Head of caudate nucleus (tissue), 42 donors: Measurements from ENCODE around the gene UHRF1.
"Not testable (repeated sequence)": the region's sequence is repeated elsewhere in the genome, so short reads cannot be mapped to it uniquely, and the experiment has no call there.

Source experiments
- DNase-seq, 42 donors: peaks; one replicate each; pipeline versions ENCODE4 v3.0.0 to v3.0.0-alpha.2; 2020 to 2021; ENCODE audit warnings: mixed read lengths in 7 of 42
- intact Hi-C: fragments of 100-400 bp; cut with DNase I; formaldehyde crosslinking; loops from one replicate; pipeline ENCODE4 v1.15.0; 2022

UHRF1 gene

GRCh38 chr19:4891066-4891465 lies 18.2 kb upstream of the UHRF1 start:
- intact Hi-C loops: no loop called here
- DNase-seq: no peak

GRCh38 chr19:4892962-4893361 lies 16.3 kb upstream of the UHRF1 start:
- intact Hi-C loops, DNase-seq: not testable (repeated sequence)

- intact Hi-C loops: no loop called here
- DNase-seq: no peak
Observed at GRCh38 chr19:4896372-4896771, 12.9 kb upstream of the UHRF1 start.

DNA sequence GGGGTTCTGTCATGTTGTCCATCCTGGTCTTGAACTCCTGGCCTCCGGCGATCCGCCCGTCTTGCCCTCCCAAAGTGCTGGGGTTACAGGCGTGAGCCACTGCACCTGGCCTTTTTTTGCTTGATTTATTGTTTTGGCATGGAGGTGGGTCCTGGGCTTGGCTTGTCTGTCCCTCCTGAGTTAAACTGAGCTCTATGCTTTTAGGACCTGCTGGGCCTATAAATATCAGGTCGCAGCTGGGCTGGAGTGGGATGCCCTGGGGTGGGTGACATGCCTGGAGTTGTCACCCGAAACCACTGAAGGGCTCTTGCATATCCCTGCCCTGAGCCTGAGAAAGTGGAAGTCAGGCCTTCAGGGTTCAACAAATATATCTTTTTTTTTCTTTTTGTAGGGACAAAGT lies 12.2 kb upstream of the UHRF1 start:
- no peak for DNase-seq
- intact Hi-C loops: no loop called here

GRCh38 chr19:4900879-4901278 lies 8.4 kb upstream of the UHRF1 start:
- intact Hi-C loops, DNase-seq: not testable (repeated sequence)

GRCh38 chr19:4902796-4903195 lies 6.5 kb upstream of the UHRF1 start, which contains the start of gene ARRDC5:
Gene ARRDC5, minus strand, starts transcription at chr19:4902896. Its CDS starts 71 bp downstream, at chr19:4902825.
- intact Hi-C loops: no loop called here
- no peak for DNase-seq

- intact Hi-C loops: no loop called here
- no peak for DNase-seq
Observed at GRCh38 chr19:4904481-4904880, 4.8 kb upstream of the UHRF1 start.

DNA sequence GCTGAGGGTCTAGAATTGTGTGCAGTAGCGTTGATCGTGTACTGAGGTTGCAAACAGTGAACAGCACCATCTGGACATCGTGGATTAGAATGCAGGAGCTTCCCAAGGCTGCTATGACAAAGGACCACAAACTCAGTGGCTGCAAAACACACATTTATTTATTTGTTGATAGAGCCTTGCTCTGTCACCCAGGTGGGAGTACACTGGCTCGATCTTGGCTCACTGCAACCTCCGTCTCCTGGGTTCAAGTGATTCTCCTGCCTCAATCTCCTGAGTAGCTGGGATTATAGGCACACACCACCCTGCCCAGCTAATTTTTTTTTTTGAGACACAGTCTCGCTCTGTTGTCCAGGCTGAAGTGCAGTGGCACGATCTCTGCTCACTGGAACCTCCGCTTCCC lies 2.3 kb upstream of the UHRF1 start:
- DNase-seq: no peak
- intact Hi-C loops: no loop called here

GRCh38 chr19:4908360-4908759 lies 941 bp upstream of the UHRF1 start:
- DNase-seq: no peak
- intact Hi-C loops: no loop called here

GRCh38 chr19:4908781-4909155 lies 533 bp upstream of the UHRF1 start:
- DNase-seq: no peak
- intact Hi-C loops: no loop called here

DNA sequence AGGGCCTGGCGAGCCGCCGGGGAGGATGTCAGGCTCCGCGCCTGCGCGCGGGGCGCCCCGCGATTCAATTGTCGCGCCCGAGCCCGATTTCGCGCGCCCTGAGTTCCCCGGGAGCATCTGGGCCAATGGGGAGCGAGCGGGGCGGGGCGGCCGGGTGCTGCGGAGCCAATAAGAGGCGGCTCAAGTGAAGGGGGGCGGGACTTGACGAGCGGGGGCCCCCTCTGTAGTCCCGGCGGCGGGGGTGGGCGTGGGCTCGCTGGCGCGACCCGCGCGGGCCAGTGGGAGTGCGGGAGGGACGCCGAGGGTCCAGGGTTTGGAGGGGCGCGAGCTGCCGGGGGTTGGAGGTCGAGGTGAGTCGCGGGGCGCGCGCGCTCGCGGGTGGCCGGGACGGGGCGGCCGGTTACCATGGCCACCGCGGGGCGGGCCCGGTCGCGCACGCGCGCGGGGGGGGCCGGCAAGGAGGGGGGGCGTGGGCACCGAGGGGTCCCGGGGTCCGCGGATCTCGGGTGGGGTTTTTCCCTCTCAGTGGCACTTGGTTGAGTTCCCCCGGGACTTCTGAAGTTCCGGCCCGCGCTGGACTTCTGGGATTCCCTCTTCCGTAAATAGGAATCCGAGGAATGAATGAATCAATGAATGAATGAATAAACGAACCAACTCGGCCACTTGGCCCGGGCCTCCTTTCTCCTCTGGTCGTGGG lies 744 bp downstream of the UHRF1 start:
- intact Hi-C loops: loop anchor here (5.0 kb wide), 2 partner anchors 33 to 93 kb away; no protein-coding TSS in a partner anchor
- peak; percentile 88 to 98 (median 95) for DNase-seq

- DNase-seq: peak in 27 of 42 donors; percentile 7 to 71 (median 32)
Observed at GRCh38 chr19:4910594-4911281, 1.4 kb downstream of the UHRF1 start.

DNA sequence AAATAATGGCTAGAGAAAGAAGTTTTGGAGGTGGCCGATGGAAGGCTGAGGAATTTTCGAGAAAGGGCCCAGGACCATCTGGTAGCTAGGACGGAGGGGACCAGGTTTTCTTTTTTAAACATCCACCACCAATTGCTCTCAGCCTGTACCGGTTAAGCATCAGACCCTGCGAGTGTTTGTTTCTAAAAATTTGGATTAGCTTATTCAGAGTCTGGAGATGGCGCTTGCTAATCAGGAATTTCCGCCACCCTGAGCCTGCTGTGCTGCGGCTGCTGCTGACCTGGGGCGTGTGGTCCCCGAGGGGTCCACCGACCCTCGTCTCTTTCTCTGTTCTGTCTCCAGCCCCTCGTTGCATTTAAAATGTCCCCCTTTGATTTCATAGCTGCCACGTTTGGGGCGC lies 2.0 kb downstream of the UHRF1 start:
- intact Hi-C loops: loop anchor here (5.0 kb wide), 2 partner anchors 34 to 94 kb away; no protein-coding TSS in a partner anchor
- DNase-seq: peak in 1 of 42 donors; percentile 49

More at GRCh38 chr19:4910594-4911281, 1.4 kb downstream of the UHRF1 start:
- intact Hi-C loops: loop anchor here (5.0 kb wide), 2 partner anchors 33 to 93 kb away; no protein-coding TSS in a partner anchor

DNA sequence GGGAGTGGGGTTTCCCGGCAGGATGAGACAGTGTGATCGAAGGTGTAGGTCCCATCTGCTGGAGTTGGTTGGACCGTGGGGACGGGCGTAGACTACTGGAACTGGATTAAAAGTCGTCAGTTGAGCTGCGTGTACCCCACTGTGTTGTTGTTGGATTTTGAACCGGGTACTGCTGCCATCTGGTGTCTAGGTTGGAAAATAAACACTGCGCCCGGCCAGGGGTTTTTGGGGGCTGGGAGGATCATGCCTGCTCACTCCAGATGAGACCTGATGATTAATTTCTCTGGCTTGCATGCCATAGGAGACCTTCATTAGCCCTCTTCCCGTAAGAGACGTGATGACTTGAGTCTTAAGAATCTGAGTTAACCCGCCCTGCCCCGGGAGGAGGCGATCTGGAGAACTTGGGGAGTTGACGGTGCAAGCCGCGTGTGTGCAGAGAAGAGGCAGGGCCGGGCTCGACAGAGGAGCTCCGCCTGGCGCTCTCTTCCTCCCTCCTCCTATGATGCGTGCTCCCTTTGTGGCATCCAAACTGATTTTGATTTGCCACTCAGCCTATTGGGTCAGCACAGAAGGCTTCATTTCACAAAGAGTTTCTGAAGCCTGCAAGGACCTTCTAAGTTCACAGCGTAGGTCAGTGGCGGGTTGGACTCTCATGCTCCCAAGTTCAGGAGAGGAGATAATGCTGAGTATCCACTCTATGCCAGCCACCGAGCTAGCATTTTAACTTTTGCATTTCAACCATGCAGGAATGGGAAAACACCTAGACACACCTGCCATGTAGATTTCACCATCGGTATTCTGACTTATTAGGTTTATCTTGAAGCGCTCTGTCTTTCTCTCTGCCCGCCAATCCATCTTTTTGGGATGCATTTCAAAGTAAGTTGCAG lies 2.7 kb downstream of the UHRF1 start:
- peak; percentile 51 to 90 (median 74) for DNase-seq
- intact Hi-C loops: loop anchor here (5.0 kb wide), 2 partner anchors 35 to 95 kb away; no protein-coding TSS in a partner anchor

GRCh38 chr19:4913996-4914735 lies 4.9 kb downstream of the UHRF1 start:
- DNase-seq: no peak
- intact Hi-C loops: loop anchor here (5.0 kb wide), 2 partner anchors 37 to 97 kb away; no protein-coding TSS in a partner anchor

DNA sequence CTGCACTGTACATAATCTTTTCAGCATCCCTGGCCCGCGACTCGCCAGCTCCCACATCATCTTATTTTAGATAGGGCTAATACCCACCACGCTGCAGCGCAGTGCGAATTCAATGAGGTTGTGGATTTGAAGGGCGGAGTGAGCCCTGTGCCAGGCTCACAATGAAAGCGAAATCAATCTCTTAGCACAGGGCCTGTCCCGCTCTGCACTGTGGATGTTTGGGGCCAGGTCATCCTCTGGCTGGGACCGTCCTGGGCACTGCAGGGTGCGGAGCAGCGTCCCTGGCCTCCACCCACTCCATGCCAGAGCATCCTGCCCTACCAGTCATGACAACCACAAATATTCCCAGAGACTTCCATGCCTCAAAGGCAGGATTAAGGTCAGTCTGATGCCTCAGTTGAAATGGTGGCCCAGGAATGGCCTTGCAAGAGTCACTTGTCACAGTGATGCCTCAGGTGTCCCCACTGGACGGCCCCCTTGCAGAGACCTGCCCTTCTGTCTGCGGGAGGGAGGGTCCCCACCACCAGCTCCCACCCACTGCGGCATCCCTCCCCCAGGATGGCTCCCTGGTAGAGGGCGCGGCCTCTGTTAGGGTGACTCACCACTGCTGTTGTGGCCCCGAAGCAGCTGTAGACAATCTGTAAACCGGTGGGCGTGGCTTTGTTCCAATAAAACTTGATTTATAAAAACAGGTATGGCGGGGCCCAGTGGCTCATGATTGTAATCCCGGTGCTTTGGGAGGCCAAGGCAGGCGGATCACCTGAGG lies 5.6 kb downstream of the UHRF1 start:
- intact Hi-C loops: loop anchor here (5.0 kb wide), 2 partner anchors 38 to 98 kb away; no protein-coding TSS in a partner anchor

DNA sequence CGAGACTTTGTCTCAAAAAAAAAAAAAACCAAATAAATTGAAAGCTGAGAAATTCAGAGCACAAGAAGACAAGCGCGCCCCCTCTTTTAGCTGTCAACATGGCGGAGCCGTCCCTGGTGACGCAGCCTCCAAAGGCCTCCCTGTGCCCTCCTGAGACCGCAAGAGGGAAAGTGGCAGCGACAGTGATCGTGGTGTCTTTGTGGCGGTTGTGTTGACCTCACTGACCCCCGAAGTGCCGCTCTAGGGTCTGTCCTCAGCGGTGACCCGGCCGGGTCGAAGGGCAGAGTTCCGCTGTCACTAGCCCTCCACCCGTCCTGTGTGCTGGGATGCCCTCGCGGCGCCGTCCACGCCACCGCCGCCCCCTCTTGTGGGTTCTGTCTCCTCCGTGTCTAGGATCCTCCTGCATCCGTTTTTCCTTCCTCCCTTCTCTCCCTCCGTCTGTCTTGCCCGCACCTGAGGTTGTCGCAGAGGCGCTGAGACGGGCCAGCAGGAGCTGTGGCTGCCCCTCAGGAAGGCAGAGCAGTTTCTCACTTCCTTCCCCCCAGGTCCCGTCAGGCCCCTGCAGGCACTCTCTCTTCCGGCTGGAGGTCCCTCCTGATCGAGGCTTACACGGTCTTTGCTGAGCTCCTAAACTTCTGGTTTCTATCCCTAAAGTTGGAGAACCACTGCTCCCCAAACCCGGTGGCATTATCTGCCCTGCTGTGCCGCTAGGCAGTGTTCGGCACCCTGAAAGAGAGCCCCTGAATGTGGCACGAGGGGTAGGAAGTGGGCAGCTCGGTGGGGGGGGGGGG lies 7.2 kb downstream of the UHRF1 start:
- intact Hi-C loops: no loop called here

More for the DNA sequence above, 5.6 kb downstream of the UHRF1 start:
- peak in 1 of 42 donors; percentile 24 for DNase-seq

More for the DNA sequence above, 7.2 kb downstream of the UHRF1 start:
- DNase-seq: peak in 3 of 42 donors; percentile 6 to 27 (median 22)
